OCI-LY3 (cell line): ENCODE results near the gene ADGRV1.

Experiments
- H2AFZ ChIP-seq: fragments of 200-600, 300-600 bp; shearing (Covaris generic); 2 replicates; pipeline ENCODE4 v1.6.0; 2014; ENCODE audit warnings: antibody characterized with exemption, low read depth, low read length
- H3K27ac ChIP-seq: fragments of 200-600, 300-600 bp; sonication (generic); 2 replicates; pipeline ENCODE4 v1.5.1; 2014; ENCODE audit warnings: mild to moderate bottlenecking, low read length, moderate library complexity, mixed read lengths
- H3K27me3 ChIP-seq: fragments of 200-600, 300-600 bp; sonication (generic); 2 replicates; pipeline ENCODE4 v1.6.1; 2014; ENCODE audit warnings: low read depth, low read length, mixed read lengths
- H3K36me3 ChIP-seq: fragments of 200-600, 300-600 bp; sonication (generic); replicated peaks from 2 replicates; pipeline ENCODE3; 2014; ENCODE audit warnings: low read depth, low read length, mixed read lengths
- H3K4me1 ChIP-seq: fragments of 300-600, 200-600 bp; sonication (generic); 2 replicates; pipeline ENCODE4 v1.6.1; 2014; ENCODE audit warnings: low read length, mixed read lengths
- H3K4me2 ChIP-seq: fragments of 200-600, 300-600 bp; sonication (generic); 2 replicates; pipeline ENCODE4 v1.6.1; 2014; ENCODE audit warnings: low read length, mixed read lengths
- H3K4me3 ChIP-seq: fragments of 300-600, 200-600 bp; sonication (generic); 2 replicates; pipeline ENCODE4 v1.5.1; 2014; ENCODE audit warnings: antibody characterized with exemption, mild to moderate bottlenecking, low read length, moderate library complexity
- H3K79me2 ChIP-seq: fragments of 300-600, 200-600 bp; shearing (Covaris generic); 2 replicates; pipeline ENCODE4 v1.6.1; 2014; ENCODE audit warnings: mild to moderate bottlenecking, low read length, mixed read lengths
- H3K9ac ChIP-seq: fragments of 300-600, 200-600 bp; shearing (Covaris generic); 2 replicates; pipeline ENCODE4 v1.6.0; 2014; ENCODE audit warnings: mild to moderate bottlenecking, low read length, moderate library complexity
- H3K9me3 ChIP-seq: fragments of 200-600, 300-600 bp; shearing (Covaris generic); 2 replicates; pipeline ENCODE4 v1.6.1; 2014; ENCODE audit warnings: low read length, mixed read lengths; ENCODE audit not compliant: insufficient read depth
- H4K20me1 ChIP-seq: fragments of 200-600, 300-600 bp; sonication (generic); 2 replicates; pipeline ENCODE4 v1.6.1; 2016; ENCODE audit warnings: low read length, mixed read lengths; ENCODE audit not compliant: insufficient read depth
- EZH2phosphoT487 ChIP-seq: fragments of 200-600 bp; shearing (Covaris generic); IDR thresholded peaks from 2 replicates; pipeline ENCODE4 v1.6.1; 2018; ENCODE audit warnings: antibody characterized with exemption, mixed run types, low read depth
- TF ChIP-seq, protein P1 (sequence below): fragments of 200-600, 300-600 bp; sonication (generic); IDR thresholded peaks from 2 replicates; pipeline ENCODE4 v1.5.1; 2014; ENCODE audit warnings: antibody characterized with exemption, low read length, low read depth

The ADGRV1 gene

DNA sequence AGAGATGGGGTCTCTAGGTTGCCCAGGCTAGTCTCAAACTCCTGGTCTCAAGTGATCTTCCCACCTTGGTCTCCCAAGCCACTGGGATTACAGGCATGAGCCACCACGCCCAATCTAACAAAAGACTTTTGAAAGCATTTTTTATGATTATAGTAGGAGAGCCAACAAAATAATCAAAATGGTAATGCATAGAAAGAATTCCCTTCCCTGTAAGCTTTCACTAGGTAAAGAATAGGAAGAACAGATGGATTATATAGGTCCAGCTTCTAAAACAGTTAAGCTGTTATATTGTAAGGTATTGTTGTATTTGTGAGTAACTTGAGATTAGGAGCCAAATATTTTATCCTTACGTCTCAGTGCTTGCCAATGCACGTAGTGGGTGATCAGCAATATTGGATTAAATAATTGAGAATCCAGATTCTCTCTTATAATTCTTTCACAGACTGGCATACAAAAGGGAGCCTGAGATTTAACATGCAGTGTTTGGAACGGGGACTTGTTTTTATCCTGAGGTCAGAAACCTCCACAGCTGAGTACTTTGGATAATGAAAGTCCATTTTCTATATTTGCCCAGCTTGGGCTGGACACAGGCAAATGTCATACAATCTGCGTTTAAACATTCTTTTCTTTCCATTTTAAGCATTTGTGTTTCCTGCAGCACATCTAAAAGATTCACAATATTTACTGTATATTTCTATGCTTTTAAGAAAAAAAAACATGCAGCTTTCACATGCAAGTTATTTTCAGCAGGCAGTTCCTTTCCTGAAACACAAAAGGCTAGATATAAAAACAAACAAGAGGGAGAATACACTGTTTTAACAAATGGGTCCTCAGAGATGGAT, 586.1 kb downstream of the ADGRV1 start:
- no peak overlapping the region for H3K4me2 ChIP-seq
- H3K4me3 ChIP-seq, result no peak overlapping the region
- no peak overlapping the region for H2AFZ ChIP-seq
- H4K20me1 ChIP-seq, result no peaks in the 10 kb centered on the region
- no peaks in the 10 kb centered on the region for H3K9me3 ChIP-seq
- H3K79me2 ChIP-seq, result no peaks in the 10 kb centered on the region
- H3K36me3 ChIP-seq, result no peaks in the 10 kb centered on the region
- TF ChIP-seq, protein P1, sequence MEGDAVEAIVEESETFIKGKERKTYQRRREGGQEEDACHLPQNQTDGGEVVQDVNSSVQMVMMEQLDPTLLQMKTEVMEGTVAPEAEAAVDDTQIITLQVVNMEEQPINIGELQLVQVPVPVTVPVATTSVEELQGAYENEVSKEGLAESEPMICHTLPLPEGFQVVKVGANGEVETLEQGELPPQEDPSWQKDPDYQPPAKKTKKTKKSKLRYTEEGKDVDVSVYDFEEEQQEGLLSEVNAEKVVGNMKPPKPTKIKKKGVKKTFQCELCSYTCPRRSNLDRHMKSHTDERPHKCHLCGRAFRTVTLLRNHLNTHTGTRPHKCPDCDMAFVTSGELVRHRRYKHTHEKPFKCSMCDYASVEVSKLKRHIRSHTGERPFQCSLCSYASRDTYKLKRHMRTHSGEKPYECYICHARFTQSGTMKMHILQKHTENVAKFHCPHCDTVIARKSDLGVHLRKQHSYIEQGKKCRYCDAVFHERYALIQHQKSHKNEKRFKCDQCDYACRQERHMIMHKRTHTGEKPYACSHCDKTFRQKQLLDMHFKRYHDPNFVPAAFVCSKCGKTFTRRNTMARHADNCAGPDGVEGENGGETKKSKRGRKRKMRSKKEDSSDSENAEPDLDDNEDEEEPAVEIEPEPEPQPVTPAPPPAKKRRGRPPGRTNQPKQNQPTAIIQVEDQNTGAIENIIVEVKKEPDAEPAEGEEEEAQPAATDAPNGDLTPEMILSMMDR, result no peak
- TF ChIP-seq EZH2phosphoT487, result no peak
- H3K27me3 ChIP-seq, result no peaks in the 10 kb centered on the region
- no peak overlapping the region for H3K27ac ChIP-seq
- no peak overlapping the region for H3K9ac ChIP-seq
- H3K4me1 ChIP-seq, result peaks cover 11% of the 10 kb centered on the region

DNA sequence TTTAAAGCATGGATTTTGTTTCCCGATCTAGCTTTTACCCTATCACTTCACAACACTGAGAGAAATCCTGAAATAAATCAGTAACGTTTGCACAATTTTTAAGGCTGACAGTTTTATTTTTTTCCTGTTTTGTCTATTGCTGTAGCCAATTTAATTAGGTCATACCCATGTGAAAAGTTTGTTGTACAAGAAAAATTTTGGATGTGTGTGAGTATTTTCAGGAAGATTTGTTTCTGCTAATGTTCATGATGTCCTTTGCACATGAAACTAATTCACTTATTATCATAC, 586.7 kb downstream of the ADGRV1 start:
- Histone ChIP-seq H3K36me3 (no peaks in the 10 kb centered on the region), H3K4me2 (no peak overlapping the region), H3K9ac (no peak overlapping the region), H2AFZ (no peak overlapping the region), H4K20me1 (no peaks in the 10 kb centered on the region), H3K9me3 (no peaks in the 10 kb centered on the region), H3K4me3 (no peak overlapping the region), H3K79me2 (no peaks in the 10 kb centered on the region), H3K27me3 (no peaks in the 10 kb centered on the region), H3K4me1 (peaks cover 7% of the 10 kb centered on the region), H3K27ac (no peak overlapping the region)
- TF ChIP-seq, protein P1, result no peak
- no peak for TF ChIP-seq EZH2phosphoT487

DNA sequence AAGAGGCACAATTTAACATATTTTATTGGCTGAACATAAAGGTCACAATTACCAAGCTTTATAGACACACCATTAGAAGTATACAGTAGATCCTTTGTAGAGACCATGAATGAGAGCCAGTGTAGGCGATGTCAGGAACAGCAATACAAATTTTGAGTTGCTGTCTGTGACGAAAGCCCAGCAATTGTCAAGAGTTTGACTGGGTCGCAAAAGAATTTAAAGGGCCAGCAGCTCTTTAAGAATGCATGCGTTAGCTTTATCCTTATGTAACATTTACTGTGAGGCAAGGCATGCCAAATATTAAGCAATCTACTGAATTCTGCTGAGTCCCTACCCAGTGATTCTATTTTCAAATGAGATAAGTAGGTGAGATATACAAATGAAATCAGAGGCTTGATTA, 587.6 kb downstream of the ADGRV1 start:
- Histone ChIP-seq H3K36me3 (no peaks in the 10 kb centered on the region), H3K9me3 (no peaks in the 10 kb centered on the region), H3K9ac (no peak overlapping the region), H3K27ac (no peak overlapping the region), H3K4me2 (no peak overlapping the region), H3K4me1 (no peaks in the 10 kb centered on the region; the same call in 1 of the 2 replicates), H3K79me2 (no peaks in the 10 kb centered on the region), H4K20me1 (no peaks in the 10 kb centered on the region), H3K27me3 (no peaks in the 10 kb centered on the region), H3K4me3 (no peak overlapping the region), H2AFZ (no peak overlapping the region)
- TF ChIP-seq, protein P1, result no peak
- no peak for TF ChIP-seq EZH2phosphoT487

DNA sequence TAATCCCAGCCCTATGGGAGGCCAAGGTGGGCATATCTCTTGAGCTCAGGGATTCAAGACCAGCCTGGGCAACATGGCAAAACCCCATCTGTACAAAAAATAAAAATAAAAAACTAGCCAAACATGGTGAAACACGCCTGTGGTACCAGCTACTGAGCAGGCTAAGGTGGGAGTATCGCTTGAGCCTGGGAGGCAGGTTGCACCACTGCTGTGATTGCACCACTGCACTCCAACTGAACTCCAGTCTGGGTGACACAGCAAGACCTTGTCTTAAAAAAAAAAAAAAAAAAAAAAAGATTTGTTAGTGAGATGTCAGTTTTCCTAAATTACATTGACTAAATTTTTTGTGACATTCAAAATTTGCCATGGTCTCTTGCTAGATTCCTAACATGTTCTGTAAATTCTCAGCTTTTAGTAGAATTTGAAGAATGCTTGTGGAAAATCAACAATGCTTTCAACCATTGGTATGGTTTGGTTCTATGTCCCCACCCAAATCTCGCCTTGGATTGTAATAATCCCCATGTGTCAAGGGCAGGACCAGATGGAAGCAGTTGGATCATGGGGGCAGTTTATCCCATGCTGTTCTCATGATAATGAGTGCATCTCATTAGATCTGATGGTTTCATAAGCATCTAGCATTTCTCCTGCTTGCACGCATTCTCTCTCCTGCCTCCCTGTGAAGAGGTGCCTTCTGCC, 588.5 kb downstream of the ADGRV1 start:
- Histone ChIP-seq H3K27ac (no peak overlapping the region), H3K9me3 (no peaks in the 10 kb centered on the region), H3K4me3 (no peak overlapping the region), H3K4me2 (no peak overlapping the region), H3K36me3 (no peaks in the 10 kb centered on the region), H3K27me3 (no peaks in the 10 kb centered on the region), H3K9ac (no peak overlapping the region), H3K4me1 (no peaks in the 10 kb centered on the region), H3K79me2 (no peaks in the 10 kb centered on the region), H4K20me1 (no peaks in the 10 kb centered on the region), H2AFZ (no peak overlapping the region)
- TF ChIP-seq, protein P1, result no peak
- TF ChIP-seq EZH2phosphoT487, result no peak
